ENCODE results near the gene ELAPOR1. TPM values are rescaled to one million over a fixed set of nuclear protein-coding genes. Genes with fewer than 3 reads are reported as not detected.

ELAPOR1 gene
- total RNA-seq, 1 donor = 0.45 TPM

GRCh38 chr1:109089242-109090015 is 24.5 kb upstream of the ELAPOR1 start:
- peak overlapping the region; percentile 86 for H3K4me3 ChIP-seq (ENCODE audit: low read depth, low read length)
- TF ChIP-seq, protein P1, sequence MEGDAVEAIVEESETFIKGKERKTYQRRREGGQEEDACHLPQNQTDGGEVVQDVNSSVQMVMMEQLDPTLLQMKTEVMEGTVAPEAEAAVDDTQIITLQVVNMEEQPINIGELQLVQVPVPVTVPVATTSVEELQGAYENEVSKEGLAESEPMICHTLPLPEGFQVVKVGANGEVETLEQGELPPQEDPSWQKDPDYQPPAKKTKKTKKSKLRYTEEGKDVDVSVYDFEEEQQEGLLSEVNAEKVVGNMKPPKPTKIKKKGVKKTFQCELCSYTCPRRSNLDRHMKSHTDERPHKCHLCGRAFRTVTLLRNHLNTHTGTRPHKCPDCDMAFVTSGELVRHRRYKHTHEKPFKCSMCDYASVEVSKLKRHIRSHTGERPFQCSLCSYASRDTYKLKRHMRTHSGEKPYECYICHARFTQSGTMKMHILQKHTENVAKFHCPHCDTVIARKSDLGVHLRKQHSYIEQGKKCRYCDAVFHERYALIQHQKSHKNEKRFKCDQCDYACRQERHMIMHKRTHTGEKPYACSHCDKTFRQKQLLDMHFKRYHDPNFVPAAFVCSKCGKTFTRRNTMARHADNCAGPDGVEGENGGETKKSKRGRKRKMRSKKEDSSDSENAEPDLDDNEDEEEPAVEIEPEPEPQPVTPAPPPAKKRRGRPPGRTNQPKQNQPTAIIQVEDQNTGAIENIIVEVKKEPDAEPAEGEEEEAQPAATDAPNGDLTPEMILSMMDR (IDR thresholded peaks at IDR 0.05; ENCODE audit: insufficient read depth, low read length) = peak; percentile 60
- DNase-seq (ENCODE audit: low read depth) = peak; percentile 73

- peak; percentile 95 for DNase-seq (ENCODE audit: low read depth)
- TF ChIP-seq, protein P1 (IDR thresholded peaks at IDR 0.05; ENCODE audit: insufficient read depth, low read length) = no peak
- peak within 1 kb of the TSS; percentile 86 for H3K4me3 ChIP-seq (ENCODE audit: low read depth, low read length)
Measured at GRCh38 chr1:109090196-109091077, 23.5 kb upstream of the ELAPOR1 start, which contains the start of gene TMEM167B. TMEM167B (plus strand) TSS chr1:109090764; CDS start chr1:109090873, 109 bp downstream.

GRCh38 chr1:109091078-109091838 is 22.7 kb upstream of the ELAPOR1 start:
- H3K4me3 ChIP-seq (ENCODE audit: low read depth, low read length) = peak overlapping the region; percentile 86
- TF ChIP-seq, protein P1 (IDR thresholded peaks at IDR 0.05; ENCODE audit: insufficient read depth, low read length) = no peak
- peak; percentile 68 for DNase-seq (ENCODE audit: low read depth)

DNA sequence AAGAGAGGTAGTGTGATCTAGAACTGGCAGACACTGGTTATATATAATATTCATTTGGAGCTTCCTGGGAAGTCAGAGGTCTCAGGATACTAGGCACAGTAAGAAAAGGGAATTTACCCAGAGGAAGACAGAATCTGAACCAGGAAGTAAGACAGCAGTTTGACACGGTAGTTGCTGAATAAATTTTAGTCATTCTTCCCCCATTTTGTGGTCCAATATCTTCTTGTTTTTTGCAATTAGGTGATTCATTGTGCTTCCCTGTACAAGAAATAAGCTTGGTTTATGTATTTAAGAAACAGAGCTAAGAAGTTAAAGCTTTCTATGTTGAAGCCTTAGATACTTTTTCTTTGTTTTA is 22.1 kb upstream of the ELAPOR1 start:
- TF ChIP-seq, protein P1 (IDR thresholded peaks at IDR 0.05; ENCODE audit: insufficient read depth, low read length) = no peak
- DNase-seq (ENCODE audit: low read depth) = peak; percentile 39

DNA sequence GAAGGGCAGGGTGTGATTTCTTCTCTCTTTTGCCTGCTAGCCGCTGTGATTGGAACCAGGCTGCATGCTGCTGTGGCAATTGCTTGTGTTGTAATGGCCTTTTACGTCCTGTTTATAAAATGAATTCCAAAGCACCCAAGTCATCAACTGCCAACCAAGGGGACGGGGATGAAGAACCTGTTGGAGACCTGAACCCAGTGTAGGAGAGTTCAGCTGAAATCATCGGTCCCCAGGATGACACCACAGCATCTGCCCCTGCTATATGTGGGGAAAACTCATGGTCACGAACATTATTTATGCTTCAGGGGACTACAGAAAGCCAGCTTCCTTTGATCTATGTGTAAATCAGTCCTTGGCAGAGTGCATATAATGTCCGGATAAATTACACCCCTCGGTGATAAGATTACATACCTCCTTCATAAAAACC is 19.5 kb upstream of the ELAPOR1 start:
- no peak for DNase-seq (ENCODE audit: low read depth)
- TF ChIP-seq, protein P1 (IDR thresholded peaks at IDR 0.05; ENCODE audit: insufficient read depth, low read length) = no peak
- no peak overlapping the region for H3K4me3 ChIP-seq (ENCODE audit: low read depth, low read length)

More for the DNA sequence above, 22.1 kb upstream of the ELAPOR1 start:
- H3K4me3 ChIP-seq (ENCODE audit: low read depth, low read length) = peak overlapping the region; percentile 86

- H3K4me3 ChIP-seq (ENCODE audit: low read depth, low read length) = no peak overlapping the region
- TF ChIP-seq, protein P1 (IDR thresholded peaks at IDR 0.05; ENCODE audit: insufficient read depth, low read length) = no peak
- no peak for DNase-seq (ENCODE audit: low read depth)
Measured at GRCh38 chr1:109094871-109095270, 19.0 kb upstream of the ELAPOR1 start.

Data from fibroblast of the aortic adventitia (primary cell).